GM12878 (cell line): ENCODE measurements around the gene LMO3. TPM values are rescaled to one million over a fixed set of nuclear protein-coding genes. Genes with fewer than 3 reads are reported as not detected.

ENCODE experiments used
- ATAC-seq: fragments of 200-7000 bp; cut with Tn5 transposase; 3 replicates; pipeline ENCODE4 v1.9.1; 2020; ENCODE audit warnings: mild to moderate bottlenecking, moderate library complexity
- BruUV-seq: library from RNA; stranded (reverse); fragments of 400-500 nt; replicated peaks from 2 replicates; lab custom pipeline; 2021; lab: Mats Ljungman, UMichigan
- CTCF ChIA-PET: fragments of 300-600 bp; sonication (Branson Sonifier 250); formaldehyde crosslinking; extraction: SDS; loops from one replicate; lab custom pipeline; 2021; ENCODE audit warnings: inconsistent platforms; lab: Yijun Ruan, JAX
- POLR2A ChIA-PET: fragments of 350-600 bp; formaldehyde crosslinking; extraction: SDS; loops from one replicate; lab custom pipeline; 2021; ENCODE audit warnings: inconsistent platforms; lab: Charles Lee
- RAD21 ChIA-PET: fragments of 300-600 bp; sonication (Branson Sonifier 250); formaldehyde crosslinking; loops from one replicate; lab custom pipeline; 2023; ENCODE audit warnings: antibody characterized with exemption; ENCODE audit not compliant: unreplicated experiment; lab: Charles Lee
- SMC1A ChIA-PET: fragments of 300-600 bp; sonication (Branson Sonifier 250); formaldehyde crosslinking; loops from one replicate; lab custom pipeline; 2023; ENCODE audit not compliant: unreplicated experiment, uncharacterized antibody; lab: Charles Lee
- DNase-seq: peaks from one replicate; pipeline ENCODE4 v3.0.0-alpha.2; 2011; ENCODE audit warnings: low read depth, low spot score
- FAIRE-seq: peaks from 3 replicates; lab custom pipeline; 2011; peaks lifted over from hg19 to GRCh38; lab: Jason Lieb, UNC
- H2AFZ ChIP-seq: 2 replicates; pipeline ENCODE4 v1.6.0; 2011; ENCODE audit warnings: low read depth, low read length, control low read depth; ENCODE audit not compliant: control insufficient read depth
- H3K27ac ChIP-seq: 2 replicates; pipeline ENCODE4 v1.5.1; 2011; ENCODE audit warnings: control low read depth; ENCODE audit not compliant: control insufficient read depth, insufficient read depth
- H3K27me3 ChIP-seq, 2 experiments: replicated peaks in 1 of 2; 2 replicates each; pipeline versions ENCODE4 v1.6.0 to v1.6.1; 2011; ENCODE audit warnings: low read length in 1 of 2; ENCODE audit not compliant: control insufficient read depth in 2 of 2, insufficient read depth in 2 of 2
- H3K36me3 ChIP-seq, 2 experiments: 2 replicates each; pipeline ENCODE4 v1.5.1; 2011; ENCODE audit warnings: low read length in 1 of 2; ENCODE audit not compliant: control insufficient read depth in 2 of 2, insufficient read depth in 2 of 2
- H3K4me1 ChIP-seq: 2 replicates; pipeline ENCODE4 v1.6.1; 2011; ENCODE audit warnings: mild to moderate bottlenecking, low read length, moderate library complexity, mixed read lengths; ENCODE audit not compliant: control insufficient read depth, insufficient read depth
- H3K4me2 ChIP-seq: 2 replicates; pipeline ENCODE4 v1.6.0; 2011; ENCODE audit warnings: control low read depth; ENCODE audit not compliant: control insufficient read depth, insufficient read depth
- H3K4me3 ChIP-seq: fragments of 200-600 bp; sonication (generic); 2 replicates; pipeline ENCODE4 v1.5.1; 2016
- H3K79me2 ChIP-seq: 2 replicates; pipeline ENCODE4 v1.6.0; 2011; ENCODE audit warnings: low read length; ENCODE audit not compliant: control insufficient read depth, insufficient read depth
- H3K9ac ChIP-seq: 2 replicates; pipeline ENCODE4 v1.8.0; 2011; ENCODE audit warnings: low read length, control low read depth, mixed read lengths; ENCODE audit not compliant: control insufficient read depth, insufficient read depth
- H3K9me3 ChIP-seq: replicated peaks from 3 replicates; pipeline ENCODE4 v1.5.1; 2011; ENCODE audit warnings: mild to moderate bottlenecking, low read length; ENCODE audit not compliant: control insufficient read depth, insufficient read depth
- H4K20me1 ChIP-seq: 2 replicates; pipeline ENCODE4 v1.6.0; 2011; ENCODE audit not compliant: control insufficient read depth, insufficient read depth
- CREB1 ChIP-seq: IDR thresholded peaks from 2 replicates; pipeline ENCODE4 v1.6.1; 2012; ENCODE audit warnings: low read depth, mild to moderate bottlenecking, inconsistent platforms
- EP300 ChIP-seq, 2 experiments: fragments of 150-350 bp in 1 of 2; IDR thresholded peaks; 2 replicates each; pipeline ENCODE4 v1.6.1; 2011 to 2012; ENCODE audit warnings: low read depth in 2 of 2, low read length in 2 of 2, borderline replicate concordance in 1 of 2, improper control_type of control experiment in 1 of 2, inconsistent platforms in 1 of 2; ENCODE audit not compliant: control insufficient read depth in 1 of 2
- MYB ChIP-seq: fragments of 150-350 bp; IDR thresholded peaks from 2 replicates; pipeline ENCODE4 v1.6.1; 2014; ENCODE audit warnings: mild to moderate bottlenecking, low read depth, low read length, borderline replicate concordance
- WGBS: methylation state at CpG from one replicate; pipeline ENCODE4 v1.1.6; 2016; ENCODE audit warnings: low lambda C conversion rate; ENCODE audit not compliant: insufficient replicate concordance, insufficient coverage; ENCODE audit errors: missing lambda C conversion rate; 5-methylcytosine and 5-hydroxymethylcytosine counted together
- in situ Hi-C: fragments of 300-500 bp; cut with MboI; formaldehyde crosslinking; loops from 9 replicates; pipeline ENCODE4 v1.14.3; 2018; ENCODE audit warnings: mixed read lengths
- intact Hi-C: fragments of 100-400 bp; cut with micrococcal nuclease; formaldehyde crosslinking; loops from one replicate; pipeline ENCODE4 v1.14.2; 2022; ENCODE audit not compliant: unreplicated experiment
- polyA plus RNA-seq, 11 experiments: library from polyadenylated mRNA; depleted of rRNA in 4 of 11; unstranded in 6 of 11; stranded (reverse) in 5 of 11; fragments of >200 nt; fragmentation: Nextera tagmentation in 4 of 11; fragmentation: Illumina TruSeq in 1 of 11; extraction: Ambion mirVana in 4 of 11; extraction: Trizol in 1 of 11; gene quantifications; 1 replicate in 1 of 11; 2 replicates in 10 of 11; pipeline versions ENCODE4 v1.2.1 to v1.2.3, GENCODE V29; 2011 to 2016; ENCODE audit warnings: inconsistent platforms in 2 of 11, missing spikeins in 2 of 11, low read depth in 1 of 11
- total RNA-seq, 4 experiments: library from RNA; depleted of rRNA in 3 of 4; stranded (reverse); fragments of >200 nt in 3 of 4; fragmentation: Illumina TruSeq in 1 of 4; extraction: Trizol in 1 of 4; gene quantifications; 2 replicates each; pipeline versions ENCODE4 v1.2.1 to v1.2.3, GENCODE V29; 2013 to 2021
- TF ChIP-seq, protein P1 (sequence below): fragments of 150-350 bp; IDR thresholded peaks from 2 replicates; pipeline ENCODE4 v1.6.1; 2016; ENCODE audit warnings: low read depth, low read length

LMO3 gene
- total and polyA plus RNA-seq, 10 of the 15 experiments (the other 5 are each of a cell fraction or from before 2014, with no cell fraction given) = 1.6 to 13.5 (median 1.9) TPM

GRCh38 chr12:16509411-16509810 lies 96.6 kb downstream of the LMO3 start:
- CTCF ChIA-PET = interaction anchor here (1.0 to 1.6 kb wide), 3 partner anchors 14 to 123 kb away, joined by 3 to 4 read pairs (median 3); no protein-coding TSS in a partner anchor
- no peak overlapping the region for H2AFZ ChIP-seq
- H3K9ac ChIP-seq = no peak overlapping the region
- H3K4me3 ChIP-seq = no peak overlapping the region
- no peaks in the 10 kb centered on the region for H3K4me1 ChIP-seq
- TF ChIP-seq, protein P1, sequence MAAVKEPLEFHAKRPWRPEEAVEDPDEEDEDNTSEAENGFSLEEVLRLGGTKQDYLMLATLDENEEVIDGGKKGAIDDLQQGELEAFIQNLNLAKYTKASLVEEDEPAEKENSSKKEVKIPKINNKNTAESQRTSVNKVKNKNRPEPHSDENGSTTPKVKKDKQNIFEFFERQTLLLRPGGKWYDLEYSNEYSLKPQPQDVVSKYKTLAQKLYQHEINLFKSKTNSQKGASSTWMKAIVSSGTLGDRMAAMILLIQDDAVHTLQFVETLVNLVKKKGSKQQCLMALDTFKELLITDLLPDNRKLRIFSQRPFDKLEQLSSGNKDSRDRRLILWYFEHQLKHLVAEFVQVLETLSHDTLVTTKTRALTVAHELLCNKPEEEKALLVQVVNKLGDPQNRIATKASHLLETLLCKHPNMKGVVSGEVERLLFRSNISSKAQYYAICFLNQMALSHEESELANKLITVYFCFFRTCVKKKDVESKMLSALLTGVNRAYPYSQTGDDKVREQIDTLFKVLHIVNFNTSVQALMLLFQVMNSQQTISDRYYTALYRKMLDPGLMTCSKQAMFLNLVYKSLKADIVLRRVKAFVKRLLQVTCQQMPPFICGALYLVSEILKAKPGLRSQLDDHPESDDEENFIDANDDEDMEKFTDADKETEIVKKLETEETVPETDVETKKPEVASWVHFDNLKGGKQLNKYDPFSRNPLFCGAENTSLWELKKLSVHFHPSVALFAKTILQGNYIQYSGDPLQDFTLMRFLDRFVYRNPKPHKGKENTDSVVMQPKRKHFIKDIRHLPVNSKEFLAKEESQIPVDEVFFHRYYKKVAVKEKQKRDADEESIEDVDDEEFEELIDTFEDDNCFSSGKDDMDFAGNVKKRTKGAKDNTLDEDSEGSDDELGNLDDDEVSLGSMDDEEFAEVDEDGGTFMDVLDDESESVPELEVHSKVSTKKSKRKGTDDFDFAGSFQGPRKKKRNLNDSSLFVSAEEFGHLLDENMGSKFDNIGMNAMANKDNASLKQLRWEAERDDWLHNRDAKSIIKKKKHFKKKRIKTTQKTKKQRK = no peak
- TF ChIP-seq EP300 (IDR thresholded peaks at IDR 0.05; ENCODE audit: borderline replicate concordance in 1 of 2, control insufficient read depth in 1 of 2, low read depth in 2 of 2, low read length in 2 of 2) = no peak
- no peak for TF ChIP-seq CREB1
- TF ChIP-seq MYB = no peak
- no peak for FAIRE-seq
- intact Hi-C loops = no loop called here
- in situ Hi-C loops = no loop called here
- 46% methylated on average over 2 of the region's 2 CpGs for WGBS
- H3K27ac ChIP-seq = no peak overlapping the region
- no TSS peak for BruUV-seq
- H3K9me3 ChIP-seq = no peaks in the 10 kb centered on the region
- no peak overlapping the region for H3K4me2 ChIP-seq
- RAD21 ChIA-PET = interaction anchor here (1.1 to 1.2 kb wide), 2 partner anchors 24 to 59 kb away, joined by 3 to 4 read pairs; no protein-coding TSS in a partner anchor
- H3K27me3 ChIP-seq = no peaks in the 10 kb centered on the region
- no peaks in the 10 kb centered on the region for H4K20me1 ChIP-seq
- ATAC-seq = no peak
- H3K79me2 ChIP-seq = no peaks in the 10 kb centered on the region
- DNase-seq = no peak
- H3K36me3 ChIP-seq = no peaks in the 10 kb centered on the region
- SMC1A ChIA-PET = interaction anchor here (0.6 to 1.6 kb wide), 4 partner anchors 9 to 41 kb away, joined by 3 to 5 read pairs (median 4); no protein-coding TSS in a partner anchor
- POLR2A ChIA-PET = no interaction called here
